RPMI8226 (cell line): ENCODE measurements around the gene PAX2.

Source experiments
- DNase-seq: peaks from one replicate; pipeline ENCODE4 v3.0.0-alpha.2; 2015

Gene PAX2

GRCh38 chr10:100793055-100793454 is 47.7 kb downstream of the PAX2 start:
- no peak for DNase-seq

GRCh38 chr10:100799881-100800280 is 54.5 kb downstream of the PAX2 start:
- DNase-seq: no peak

- DNase-seq: no peak
These were observed 55.5 kb downstream of the PAX2 start for GRCh38 chr10:100800931-100801330.

- no peak for DNase-seq
These were observed 56.8 kb downstream of the PAX2 start for GRCh38 chr10:100802196-100802595.

GRCh38 chr10:100802607-100803006 is 57.2 kb downstream of the PAX2 start:
- DNase-seq: no peak

GRCh38 chr10:100803492-100803891 is 58.1 kb downstream of the PAX2 start:
- DNase-seq: no peak

- no peak for DNase-seq
These were observed 58.5 kb downstream of the PAX2 start for GRCh38 chr10:100803908-100804307.

- no peak for DNase-seq
These were observed 60.4 kb downstream of the PAX2 start for GRCh38 chr10:100805543-100806355.

GRCh38 chr10:100806356-100806645 is 60.9 kb downstream of the PAX2 start:
- no peak for DNase-seq

GRCh38 chr10:100807241-100807951 is 62.0 kb downstream of the PAX2 start:
- DNase-seq: no peak

GRCh38 chr10:100808876-100809275 is 63.5 kb downstream of the PAX2 start:
- DNase-seq: no peak

- no peak for DNase-seq
These were observed 64.9 kb downstream of the PAX2 start for GRCh38 chr10:100810091-100810834.

- no peak for DNase-seq
These were observed 65.4 kb downstream of the PAX2 start for GRCh38 chr10:100810835-100811116.

GRCh38 chr10:100811261-100811660 is 65.9 kb downstream of the PAX2 start:
- no peak for DNase-seq

- DNase-seq: no peak
These were observed 66.7 kb downstream of the PAX2 start for GRCh38 chr10:100811752-100812750.

- peak; percentile 40 for DNase-seq
These were observed 67.6 kb downstream of the PAX2 start for GRCh38 chr10:100812978-100813377.

GRCh38 chr10:100814751-100815474 is 69.5 kb downstream of the PAX2 start:
- no peak for DNase-seq

GRCh38 chr10:100816671-100817070 is 71.3 kb downstream of the PAX2 start:
- no peak for DNase-seq

GRCh38 chr10:100817268-100817839 is 72.0 kb downstream of the PAX2 start:
- no peak for DNase-seq

- no peak for DNase-seq
These were observed 74.0 kb downstream of the PAX2 start for GRCh38 chr10:100819424-100819823.

- no peak for DNase-seq
These were observed 77.8 kb downstream of the PAX2 start for GRCh38 chr10:100823194-100823593.

- DNase-seq: no peak
These were observed 79.5 kb downstream of the PAX2 start for GRCh38 chr10:100824886-100825285.
